ENCODE measurements around the gene MAP3K21.

GRCh38 chr1:233342086-233342485 lies 14.6 kb downstream of the MAP3K21 start:
- no peak for TF ChIP-seq EZH2 (IDR thresholded peaks at IDR 0.05; ENCODE audit: low read length)
- TF ChIP-seq, protein P1, sequence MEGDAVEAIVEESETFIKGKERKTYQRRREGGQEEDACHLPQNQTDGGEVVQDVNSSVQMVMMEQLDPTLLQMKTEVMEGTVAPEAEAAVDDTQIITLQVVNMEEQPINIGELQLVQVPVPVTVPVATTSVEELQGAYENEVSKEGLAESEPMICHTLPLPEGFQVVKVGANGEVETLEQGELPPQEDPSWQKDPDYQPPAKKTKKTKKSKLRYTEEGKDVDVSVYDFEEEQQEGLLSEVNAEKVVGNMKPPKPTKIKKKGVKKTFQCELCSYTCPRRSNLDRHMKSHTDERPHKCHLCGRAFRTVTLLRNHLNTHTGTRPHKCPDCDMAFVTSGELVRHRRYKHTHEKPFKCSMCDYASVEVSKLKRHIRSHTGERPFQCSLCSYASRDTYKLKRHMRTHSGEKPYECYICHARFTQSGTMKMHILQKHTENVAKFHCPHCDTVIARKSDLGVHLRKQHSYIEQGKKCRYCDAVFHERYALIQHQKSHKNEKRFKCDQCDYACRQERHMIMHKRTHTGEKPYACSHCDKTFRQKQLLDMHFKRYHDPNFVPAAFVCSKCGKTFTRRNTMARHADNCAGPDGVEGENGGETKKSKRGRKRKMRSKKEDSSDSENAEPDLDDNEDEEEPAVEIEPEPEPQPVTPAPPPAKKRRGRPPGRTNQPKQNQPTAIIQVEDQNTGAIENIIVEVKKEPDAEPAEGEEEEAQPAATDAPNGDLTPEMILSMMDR (optimal IDR thresholded peaks at IDR 0.05 in 1 of 3, IDR thresholded peaks at IDR 0.05 in 1 of 3, conservative IDR thresholded peaks at IDR 0.05 in 1 of 3; ENCODE audit: extremely low read depth in 1 of 3, insufficient read depth in 2 of 3, low read length in 3 of 3), result no peak

Data from keratinocyte (primary cell).